ENCODE results near the gene MAL. TPM values are rescaled to one million over a fixed set of nuclear protein-coding genes. Genes with fewer than 3 reads are reported as not detected.

Gene MAL
- total and polyA plus RNA-seq, 2 of the 4 experiments (the other 2 are of a cell fraction): not detected

DNA sequence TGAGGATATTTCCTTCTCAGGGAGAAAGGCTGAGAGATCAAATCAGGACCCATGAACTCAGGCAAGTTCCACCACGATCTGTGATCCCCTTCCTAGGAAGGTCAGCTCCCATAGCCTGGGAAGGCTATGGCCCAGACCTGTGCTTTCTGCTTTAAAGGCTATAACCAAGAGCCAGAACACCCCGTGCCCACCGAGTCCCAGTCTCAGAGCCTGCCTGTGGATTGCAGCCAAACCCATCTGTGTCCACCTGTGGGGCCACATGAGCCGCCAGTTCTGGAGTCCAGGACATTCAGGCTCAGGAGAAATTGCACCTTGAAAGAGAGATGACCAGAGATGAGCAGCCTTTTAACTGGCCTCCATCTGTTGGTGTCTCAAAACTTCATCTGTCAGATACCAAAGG, 46.9 kb downstream of the MAL start:
- no peak overlapping the region for H3K4me3 ChIP-seq (ENCODE audit: insufficient read depth, low read depth, low read length)
- no peak overlapping the region for H2BK20ac ChIP-seq (ENCODE audit: low read depth, low read length)
- H2BK120ac ChIP-seq (ENCODE audit: low read depth, low read length): no peak overlapping the region
- H3K27ac ChIP-seq (ENCODE audit: insufficient read depth, low read length): no peak overlapping the region
- H4K91ac ChIP-seq (ENCODE audit: insufficient read depth, low read depth, low read length): no peak overlapping the region
- no peak overlapping the region for H3K23ac ChIP-seq (ENCODE audit: low read depth, low read length)
- no peak overlapping the region for H3K14ac ChIP-seq (replicated peaks; ENCODE audit: low read depth, low read length)
- WGBS, 2 experiments (ENCODE audit: extremely low coverage in 2 of 2, insufficient read length in 1 of 2): 89% methylated on average over 1 of the region's 4 CpGs; no CpG with 5 or more reads in 1 of the 2 experiments
- H3K27me3 ChIP-seq (ENCODE audit: control insufficient read depth, insufficient read depth, low read length): peaks cover 39% of the 10 kb centered on the region
- H4K20me1 ChIP-seq (ENCODE audit: insufficient read depth, low read length): no peaks in the 10 kb centered on the region
- no peaks in the 10 kb centered on the region for H3K9me3 ChIP-seq (ENCODE audit: control insufficient read depth, insufficient read depth, low read length)
- no peak overlapping the region for H2AFZ ChIP-seq (replicated peaks; ENCODE audit: low read length, poor library complexity)
- intact Hi-C loops (cut with micrococcal nuclease) (no loop called here), in situ Hi-C loops (cut with MboI; ENCODE audit: low sequenced_read_pairs) (no loop called here), dilution Hi-C loops (cut with HindIII; ENCODE audit: low sequenced_read_pairs, unreplicated experiment) (no loop called here)
- POLR2A ChIA-PET (ENCODE audit: unreplicated experiment): no interaction called here
- CTCF ChIA-PET: no interaction called here
- DNase-seq (no peak), ATAC-seq (ENCODE audit: low read depth) (no peak)
- no peak overlapping the region for H2BK15ac ChIP-seq (ENCODE audit: low read depth, low read length)
- no TSS peak for BruUV-seq (replicated peaks)
- H3K56ac ChIP-seq (ENCODE audit: extremely low read depth, insufficient read depth, low read length): no peak overlapping the region
- H3K4ac ChIP-seq (ENCODE audit: low read depth, low read length): no peak overlapping the region
- H3K79me1 ChIP-seq (ENCODE audit: low read depth in 1 of 2, low read length in 2 of 2): no peaks in the 10 kb centered on the region
- no peak overlapping the region for H4K8ac ChIP-seq (ENCODE audit: low read depth in 2 of 2, low read length in 2 of 2)
- H3K4me1 ChIP-seq (ENCODE audit: control insufficient read depth, insufficient read depth, low read length): no peaks in the 10 kb centered on the region
- no peak overlapping the region for H3K4me2 ChIP-seq (ENCODE audit: low read depth, low read length)
- no peaks in the 10 kb centered on the region for H3K36me3 ChIP-seq (ENCODE audit: control insufficient read depth, insufficient read depth, low read length)
- H3K9ac ChIP-seq (ENCODE audit: low read depth, low read length): no peak overlapping the region
- no peak overlapping the region for H2BK5ac ChIP-seq (ENCODE audit: low read depth, low read length, poor library complexity, severe bottlenecking)
- H4K5ac ChIP-seq (ENCODE audit: low read depth, low read length): no peak overlapping the region
- H2AK5ac ChIP-seq (ENCODE audit: low read depth, low read length): no peak overlapping the region
- no peak overlapping the region for H3K18ac ChIP-seq (ENCODE audit: low read depth, low read length)
- no peaks in the 10 kb centered on the region for H3K9me1 ChIP-seq (ENCODE audit: insufficient read depth, low read length)
- no peak for TF ChIP-seq RCOR1 (IDR thresholded peaks at IDR 0.05; ENCODE audit: insufficient replicate concordance, low read length)
- no peak for TF ChIP-seq CEBPB (IDR thresholded peaks at IDR 0.05; ENCODE audit: low read depth, low read length)
- TF ChIP-seq SMC3 (IDR thresholded peaks at IDR 0.05; ENCODE audit: low read depth, low read length): no peak
- no peak for TF ChIP-seq POLR2A (IDR thresholded peaks at IDR 0.05; ENCODE audit: low read depth, low read length)
- TF ChIP-seq CHD1 (IDR thresholded peaks at IDR 0.05; ENCODE audit: low read depth, low read length): no peak
- TF ChIP-seq NFE2L2 (IDR thresholded peaks at IDR 0.05; ENCODE audit: low read depth, low read length): no peak
- no peak for TF ChIP-seq MAZ (IDR thresholded peaks at IDR 0.05; ENCODE audit: borderline replicate concordance, low read depth, low read length)
- no peak for TF ChIP-seq RAD21 (IDR thresholded peaks at IDR 0.05; ENCODE audit: low read length)
- TF ChIP-seq, protein P1, sequence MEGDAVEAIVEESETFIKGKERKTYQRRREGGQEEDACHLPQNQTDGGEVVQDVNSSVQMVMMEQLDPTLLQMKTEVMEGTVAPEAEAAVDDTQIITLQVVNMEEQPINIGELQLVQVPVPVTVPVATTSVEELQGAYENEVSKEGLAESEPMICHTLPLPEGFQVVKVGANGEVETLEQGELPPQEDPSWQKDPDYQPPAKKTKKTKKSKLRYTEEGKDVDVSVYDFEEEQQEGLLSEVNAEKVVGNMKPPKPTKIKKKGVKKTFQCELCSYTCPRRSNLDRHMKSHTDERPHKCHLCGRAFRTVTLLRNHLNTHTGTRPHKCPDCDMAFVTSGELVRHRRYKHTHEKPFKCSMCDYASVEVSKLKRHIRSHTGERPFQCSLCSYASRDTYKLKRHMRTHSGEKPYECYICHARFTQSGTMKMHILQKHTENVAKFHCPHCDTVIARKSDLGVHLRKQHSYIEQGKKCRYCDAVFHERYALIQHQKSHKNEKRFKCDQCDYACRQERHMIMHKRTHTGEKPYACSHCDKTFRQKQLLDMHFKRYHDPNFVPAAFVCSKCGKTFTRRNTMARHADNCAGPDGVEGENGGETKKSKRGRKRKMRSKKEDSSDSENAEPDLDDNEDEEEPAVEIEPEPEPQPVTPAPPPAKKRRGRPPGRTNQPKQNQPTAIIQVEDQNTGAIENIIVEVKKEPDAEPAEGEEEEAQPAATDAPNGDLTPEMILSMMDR (conservative IDR thresholded peaks at IDR 0.05; ENCODE audit: low read depth, low read length): no peak
- TF ChIP-seq MAFK (IDR thresholded peaks at IDR 0.05; ENCODE audit: low read depth, low read length): no peak
- TF ChIP-seq MXI1 (IDR thresholded peaks at IDR 0.05; ENCODE audit: borderline replicate concordance, low read depth, low read length): no peak
- TF ChIP-seq, protein P2, sequence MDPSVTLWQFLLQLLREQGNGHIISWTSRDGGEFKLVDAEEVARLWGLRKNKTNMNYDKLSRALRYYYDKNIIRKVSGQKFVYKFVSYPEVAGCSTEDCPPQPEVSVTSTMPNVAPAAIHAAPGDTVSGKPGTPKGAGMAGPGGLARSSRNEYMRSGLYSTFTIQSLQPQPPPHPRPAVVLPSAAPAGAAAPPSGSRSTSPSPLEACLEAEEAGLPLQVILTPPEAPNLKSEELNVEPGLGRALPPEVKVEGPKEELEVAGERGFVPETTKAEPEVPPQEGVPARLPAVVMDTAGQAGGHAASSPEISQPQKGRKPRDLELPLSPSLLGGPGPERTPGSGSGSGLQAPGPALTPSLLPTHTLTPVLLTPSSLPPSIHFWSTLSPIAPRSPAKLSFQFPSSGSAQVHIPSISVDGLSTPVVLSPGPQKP (IDR thresholded peaks at IDR 0.05; ENCODE audit: borderline replicate concordance, low read depth, low read length): no peak
- no peak for TF ChIP-seq BHLHE40 (IDR thresholded peaks at IDR 0.05; ENCODE audit: low read depth, low read length)
- no peak for TF ChIP-seq RFX5 (IDR thresholded peaks at IDR 0.05; ENCODE audit: low read depth, low read length)
- TF ChIP-seq FOS (IDR thresholded peaks at IDR 0.05; ENCODE audit: low read depth, low read length): no peak
- H2AK9ac ChIP-seq (replicated peaks; ENCODE audit: low read depth, low read length, poor library complexity): no peak overlapping the region

Measured in IMR-90 (cell line).